Mucosa of rectum (tissue), 2 donors: ENCODE measurements around the gene ATL1.
A peak's percentile ranks its signal among the peaks of the same experiment; 100 is the strongest.

ENCODE experiments used
- H3K27ac ChIP-seq, 2 donors: one replicate each; pipeline ENCODE4 v1.7.0; 2013; ENCODE audit warnings: inconsistent platforms in 2 of 2, low read depth in 2 of 2, low read length in 2 of 2
- H3K27me3 ChIP-seq, 2 donors: one replicate each; pipeline ENCODE4 v1.7.0; 2013; ENCODE audit warnings: low read length in 2 of 2; ENCODE audit not compliant: control insufficient read depth in 2 of 2, insufficient read depth in 2 of 2
- H3K36me3 ChIP-seq, 2 donors: one replicate each; pipeline ENCODE4 v1.7.0; 2013; ENCODE audit warnings: low read length in 2 of 2; ENCODE audit not compliant: control insufficient read depth in 2 of 2, insufficient read depth in 2 of 2
- H3K4me1 ChIP-seq, 2 donors: one replicate each; pipeline ENCODE4 v1.7.0; 2013; ENCODE audit warnings: low read length in 2 of 2, mild to moderate bottlenecking in 1 of 2; ENCODE audit not compliant: control insufficient read depth in 2 of 2, insufficient read depth in 2 of 2
- H3K4me3 ChIP-seq, 2 donors: one replicate each; pipeline ENCODE4 v1.7.0; 2013; ENCODE audit warnings: low read length in 2 of 2
- H3K9ac ChIP-seq, 2 donors: one replicate each; pipeline ENCODE4 v1.7.0; 2013; ENCODE audit warnings: low read length in 2 of 2, low read depth in 1 of 2, mild to moderate bottlenecking in 1 of 2
- H3K9me3 ChIP-seq, 2 donors: one replicate each; pipeline ENCODE4 v1.7.0; 2013; ENCODE audit warnings: low read length in 2 of 2; ENCODE audit not compliant: control insufficient read depth in 2 of 2
- donor health status: healthy.
- donor health status: Normal muscosa, but diverticular disease.

ATL1 gene

DNA sequence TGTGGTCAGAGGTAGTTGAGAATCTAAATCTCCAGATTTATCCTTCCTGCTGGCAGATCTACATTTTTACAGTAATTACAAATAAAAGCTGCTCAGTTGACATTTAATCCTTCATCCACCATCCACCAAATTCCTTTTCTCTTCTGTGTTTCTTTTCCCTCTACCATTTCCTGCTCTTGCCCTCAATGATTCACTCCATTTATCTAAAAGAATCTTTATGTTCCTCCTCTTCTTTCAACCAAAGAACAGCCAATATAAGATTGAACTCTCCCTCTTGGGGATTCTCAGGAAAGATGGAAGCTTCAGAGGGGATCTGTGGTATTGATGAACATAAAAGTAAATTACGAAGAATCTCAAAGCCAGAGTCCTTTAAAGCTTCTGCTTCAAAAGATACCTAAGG, 31.9 kb upstream of the ATL1 start:
- Histone ChIP-seq H3K4me3 (no peak overlapping the region), H3K27ac (no peak overlapping the region), H3K27me3 (no peaks in the 10 kb centered on the region), H3K9ac (no peak overlapping the region), H3K36me3 (no peaks in the 10 kb centered on the region), H3K9me3 (no peaks in the 10 kb centered on the region), H3K4me1 (peaks cover 9 to 16% of the 10 kb centered on the region in 2 donors)

DNA sequence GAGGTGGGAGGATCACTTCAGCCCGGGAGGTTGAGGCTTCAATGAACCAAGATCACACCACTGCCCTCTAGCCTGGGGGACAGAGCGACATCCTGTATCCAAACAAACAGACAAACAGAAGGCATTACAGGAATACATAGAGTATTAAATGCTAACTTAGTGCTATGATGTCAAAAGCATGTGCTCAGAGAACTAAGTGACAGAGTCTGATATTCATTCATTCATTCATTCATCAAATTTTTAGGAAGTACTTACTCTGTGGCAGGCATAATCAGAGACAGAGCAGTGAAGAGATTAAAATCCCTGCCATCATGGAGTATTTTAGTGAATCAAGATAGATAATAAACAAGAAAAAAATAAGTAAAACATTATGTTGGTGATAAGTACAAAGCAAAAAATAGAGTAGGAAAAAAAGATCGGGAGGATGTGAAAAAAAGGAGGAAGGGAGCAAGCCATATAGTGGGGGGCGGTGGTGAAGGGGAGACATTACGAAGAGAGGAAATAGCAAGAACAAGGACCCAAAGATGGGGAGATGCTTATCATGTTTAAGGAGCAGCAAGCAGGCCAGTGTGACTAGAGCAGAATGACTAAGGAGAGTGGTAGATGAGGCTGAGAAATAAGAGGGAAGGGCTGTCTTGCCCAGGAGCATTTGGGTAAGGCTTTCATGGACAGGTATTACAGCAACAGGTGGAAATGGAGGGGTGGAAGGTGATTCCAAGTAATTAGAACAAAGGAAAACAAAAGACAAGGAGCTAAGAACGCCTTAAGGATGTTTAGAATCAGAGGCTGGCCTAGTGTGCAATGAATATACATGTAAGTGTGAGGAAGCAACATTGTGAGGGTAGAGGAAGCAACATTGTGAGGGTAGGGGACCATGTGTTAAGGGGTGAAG, 30.4 kb upstream of the ATL1 start:
- Histone ChIP-seq H3K9ac (peak overlapping the region in 1 of 2 donors; percentile 19), H3K36me3 (no peaks in the 10 kb centered on the region), H3K4me3 (peak overlapping the region in 1 of 2 donors; percentile 26), H3K4me1 (peaks cover 9 to 22% of the 10 kb centered on the region in 2 donors), H3K9me3 (no peaks in the 10 kb centered on the region), H3K27ac (no peak overlapping the region), H3K27me3 (no peaks in the 10 kb centered on the region)

DNA sequence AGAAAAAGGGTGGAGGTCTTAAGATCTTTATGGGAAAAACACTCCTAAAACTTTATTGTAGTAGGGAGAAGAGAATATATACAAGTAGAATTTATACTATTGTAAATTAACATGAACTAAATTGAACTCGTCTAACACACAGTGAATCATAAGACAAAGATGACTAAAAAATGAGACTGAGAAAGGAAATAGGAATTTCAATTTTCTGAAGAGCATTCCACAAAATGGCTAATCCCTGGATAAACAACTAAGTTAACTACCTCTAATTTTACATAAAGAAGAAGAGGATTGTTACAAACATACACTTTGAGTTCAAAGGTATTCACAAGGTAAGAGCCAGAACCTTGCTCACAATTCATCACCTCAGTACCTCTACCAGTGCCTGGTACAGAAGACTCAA, 29.6 kb upstream of the ATL1 start:
- peaks cover 9 to 22% of the 10 kb centered on the region in 2 donors for H3K4me1 ChIP-seq
- no peaks in the 10 kb centered on the region for H3K36me3 ChIP-seq
- no peak overlapping the region for H3K27ac ChIP-seq
- no peaks in the 10 kb centered on the region for H3K9me3 ChIP-seq
- peak overlapping the region in 1 of 2 donors; percentile 88 for H3K4me3 ChIP-seq
- no peaks in the 10 kb centered on the region for H3K27me3 ChIP-seq
- no peak overlapping the region for H3K9ac ChIP-seq

DNA sequence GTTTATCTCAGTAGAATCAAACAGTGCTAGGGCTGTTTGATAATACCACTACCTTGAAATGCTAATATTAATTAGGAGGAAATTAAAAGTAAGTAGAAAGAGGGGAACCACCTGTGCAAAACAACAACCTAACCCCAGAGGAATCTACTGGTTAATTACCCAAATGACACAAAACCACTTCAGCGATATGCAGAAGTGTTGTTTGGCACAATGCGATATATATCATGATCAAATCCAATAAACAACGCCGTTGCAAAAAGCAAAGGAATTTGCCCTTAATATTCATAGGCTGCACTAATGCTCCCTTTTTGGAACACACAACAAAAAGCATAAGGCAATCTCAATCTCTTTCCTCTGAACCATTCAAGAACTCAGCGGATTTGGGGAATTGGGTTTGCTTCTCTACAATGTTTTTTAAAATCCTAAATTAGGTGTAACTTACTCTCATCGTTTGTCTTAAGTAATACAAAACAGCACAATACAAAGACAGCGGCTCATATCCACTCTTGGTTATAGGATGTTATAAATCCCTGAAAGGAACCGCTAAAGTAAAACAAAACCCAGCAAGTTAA, 29.1 kb upstream of the ATL1 start:
- Histone ChIP-seq H3K4me3 (peak overlapping the region; percentile 85 to 88), H3K27me3 (no peaks in the 10 kb centered on the region), H3K4me1 (peaks cover 9 to 22% of the 10 kb centered on the region in 2 donors), H3K27ac (peak overlapping the region in 1 of 2 donors; percentile 3), H3K9me3 (no peaks in the 10 kb centered on the region), H3K9ac (peak overlapping the region in 1 of 2 donors; percentile 91), H3K36me3 (no peaks in the 10 kb centered on the region)

DNA sequence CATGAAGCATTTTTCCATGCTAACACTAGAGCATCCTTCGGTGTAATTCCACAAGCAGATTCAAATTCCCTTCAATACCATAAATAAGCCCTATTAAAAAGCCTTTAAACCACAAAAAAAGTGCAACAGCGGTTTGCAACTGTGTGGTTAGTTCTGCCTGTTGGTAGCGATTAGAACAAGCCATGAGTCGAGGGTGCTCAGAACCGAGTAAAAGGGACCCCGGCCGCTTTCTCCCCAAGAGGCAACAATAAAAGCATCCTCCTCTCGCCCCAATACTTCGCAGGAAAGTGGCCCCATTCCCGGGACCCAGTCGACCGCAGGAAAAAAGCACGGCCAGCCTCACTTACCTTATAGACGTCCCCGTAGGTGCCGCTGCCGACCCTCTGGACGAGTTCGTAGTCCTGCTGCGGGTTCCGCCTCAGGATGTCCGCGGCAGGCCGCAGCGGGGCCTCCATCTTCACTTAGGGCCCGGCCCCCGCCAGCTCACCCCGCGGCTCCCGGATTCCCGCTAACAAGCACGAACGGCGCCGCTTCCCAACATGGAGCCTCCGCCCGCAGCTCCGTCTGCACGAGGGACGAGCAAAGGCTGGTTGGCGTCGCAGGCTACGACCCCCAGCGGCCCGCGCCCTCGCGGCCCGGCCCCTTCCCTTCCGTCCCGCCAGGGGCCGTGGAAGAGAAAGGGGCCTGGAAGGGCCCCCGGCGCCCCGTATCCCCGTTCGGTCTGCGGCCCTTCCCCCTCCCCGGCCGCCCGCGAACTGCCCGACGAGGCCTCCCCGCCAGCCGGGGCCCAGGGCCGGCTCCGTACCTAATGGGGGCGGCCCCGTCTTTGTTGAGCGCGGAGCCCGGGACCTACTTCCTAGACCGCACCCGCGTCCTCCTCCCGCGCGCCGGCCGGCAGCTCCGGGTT, 28.1 kb upstream of the ATL1 start:
- H3K36me3 ChIP-seq, result no peaks in the 10 kb centered on the region
- peak overlapping the region; percentile 91 to 93 for H3K27ac ChIP-seq
- H3K27me3 ChIP-seq, result no peaks in the 10 kb centered on the region
- no peaks in the 10 kb centered on the region for H3K9me3 ChIP-seq
- peak overlapping the region; percentile 80 to 91 for H3K9ac ChIP-seq
- peak overlapping the region; percentile 85 to 88 for H3K4me3 ChIP-seq
- H3K4me1 ChIP-seq, result peaks cover 9 to 22% of the 10 kb centered on the region in 2 donors

DNA sequence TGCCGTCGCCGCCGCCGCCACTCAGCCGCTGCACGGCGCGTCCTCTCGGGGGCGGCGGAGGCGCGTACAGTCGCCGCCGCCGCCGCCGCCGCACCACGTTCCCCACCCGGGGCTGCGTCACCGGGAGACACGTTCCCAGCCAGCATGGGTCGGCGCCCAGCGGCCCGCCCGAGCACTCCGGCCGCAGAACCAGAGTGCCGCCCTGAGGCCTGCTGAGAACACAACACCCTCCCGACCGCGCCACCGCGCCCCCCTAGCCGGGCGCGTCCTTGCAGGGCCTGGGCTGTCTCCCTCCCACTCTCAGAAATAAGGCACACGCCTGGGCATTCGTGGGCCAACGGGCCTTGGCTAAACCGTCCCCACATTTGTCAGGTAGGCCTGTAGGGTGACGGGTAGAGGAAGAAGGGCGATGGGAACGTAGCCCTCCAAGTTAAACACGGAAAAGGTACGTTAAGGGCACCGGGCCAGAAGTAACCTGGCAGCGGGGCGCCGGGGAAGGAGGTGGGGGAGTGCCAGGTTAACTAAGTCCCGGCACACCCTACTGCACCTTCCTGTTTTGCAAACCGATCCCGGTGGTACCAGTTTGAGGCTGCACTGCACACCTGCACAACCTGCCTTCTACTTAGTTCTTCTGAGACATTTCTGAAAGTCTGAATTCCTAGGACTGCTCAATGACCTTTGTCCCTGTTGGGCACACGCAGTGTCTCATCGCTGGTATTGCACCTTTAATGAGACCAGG, 27.3 kb upstream of the ATL1 start, which contains the start of gene MAP4K5:
Gene MAP4K5 (minus strand): TSS at position 68 of the 739 bp plus-strand sequence. CDS start 520 bp downstream, outside the sequence.
- peak within 1 kb of the TSS; percentile 85 to 88 for H3K4me3 ChIP-seq
- peaks cover 9 to 22% of the 10 kb centered on the region in 2 donors for H3K4me1 ChIP-seq
- no peaks in the 10 kb centered on the region for H3K9me3 ChIP-seq
- H3K9ac ChIP-seq, result peak within 1 kb of the TSS; percentile 80 to 91
- H3K27ac ChIP-seq, result peak within 1 kb of the TSS; percentile 91 to 93
- no peaks in the 10 kb centered on the region for H3K36me3 ChIP-seq
- H3K27me3 ChIP-seq, result no peaks in the 10 kb centered on the region

DNA sequence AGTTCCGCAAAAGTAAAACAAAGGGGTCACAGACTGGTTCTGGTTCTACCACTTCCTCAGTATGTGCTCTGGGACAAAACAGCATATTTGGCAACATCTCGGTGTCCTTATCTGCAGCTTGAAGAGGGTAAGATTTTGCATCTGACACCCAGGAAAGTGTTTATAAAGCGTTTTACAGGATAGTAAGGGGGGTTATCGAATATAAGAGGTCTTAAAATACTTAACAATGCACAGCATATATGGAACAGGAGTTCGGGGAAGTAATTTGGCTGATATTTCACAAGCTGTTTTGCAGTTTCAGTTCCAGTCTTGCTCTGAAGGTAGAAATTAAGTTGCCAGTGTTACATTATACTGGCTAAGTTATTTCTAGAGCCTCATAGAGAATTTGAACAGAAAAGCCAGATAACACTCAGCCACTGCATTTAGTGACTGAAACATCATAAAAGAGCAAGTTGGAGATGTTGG, 26.7 kb upstream of the ATL1 start:
- Histone ChIP-seq H3K9ac (peak overlapping the region; percentile 80 to 91), H3K4me1 (peaks cover 9 to 22% of the 10 kb centered on the region in 2 donors), H3K27me3 (no peaks in the 10 kb centered on the region), H3K36me3 (no peaks in the 10 kb centered on the region), H3K27ac (peak overlapping the region; percentile 91 to 93), H3K4me3 (peak overlapping the region; percentile 85 to 88), H3K9me3 (no peaks in the 10 kb centered on the region)

DNA sequence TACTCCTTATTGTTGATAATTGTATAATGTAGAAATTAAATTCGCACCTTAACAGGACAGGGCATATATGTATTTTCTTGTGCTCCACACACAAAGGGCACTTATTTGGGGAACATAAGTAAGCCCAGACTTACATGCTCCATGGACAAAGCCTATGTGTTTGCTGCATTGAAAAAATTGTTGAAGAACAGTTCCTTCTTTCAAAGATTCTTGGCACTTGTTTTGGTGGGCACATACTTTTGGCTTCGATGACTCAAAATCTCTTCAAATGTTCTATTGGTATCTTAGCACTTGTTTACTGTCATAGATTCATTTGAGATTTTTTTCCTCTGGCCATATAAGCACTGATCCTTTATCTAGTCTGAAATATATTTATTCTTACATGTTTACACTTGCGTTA, 26.1 kb upstream of the ATL1 start:
- H3K4me3 ChIP-seq, result peak overlapping the region; percentile 85 to 88
- no peaks in the 10 kb centered on the region for H3K27me3 ChIP-seq
- no peaks in the 10 kb centered on the region for H3K9me3 ChIP-seq
- no peaks in the 10 kb centered on the region for H3K36me3 ChIP-seq
- peak overlapping the region; percentile 91 to 93 for H3K27ac ChIP-seq
- H3K4me1 ChIP-seq, result peaks cover 9 to 22% of the 10 kb centered on the region in 2 donors
- peak overlapping the region in 1 of 2 donors; percentile 91 for H3K9ac ChIP-seq

DNA sequence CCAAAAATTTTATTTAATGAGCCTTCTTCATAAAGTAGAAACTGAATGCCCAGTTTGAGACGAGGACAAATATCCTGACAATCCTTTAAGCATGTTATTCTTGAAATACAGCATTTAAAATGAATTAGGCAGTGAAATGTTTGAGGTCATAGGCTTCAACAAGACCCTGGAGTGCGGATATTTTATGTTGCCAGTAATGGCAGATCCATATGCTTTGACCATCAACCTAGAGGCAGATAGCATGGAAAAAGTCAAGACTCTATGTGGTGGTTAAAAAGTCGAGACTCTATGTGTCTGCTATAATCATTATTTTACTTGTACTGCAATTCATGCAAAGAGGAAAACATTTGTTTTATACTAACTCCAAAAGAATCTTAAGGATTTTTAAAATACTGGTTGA, 25.5 kb upstream of the ATL1 start:
- H3K4me3 ChIP-seq, result no peak overlapping the region
- peaks cover 6 to 18% of the 10 kb centered on the region in 2 donors for H3K4me1 ChIP-seq
- H3K36me3 ChIP-seq, result no peaks in the 10 kb centered on the region
- H3K9me3 ChIP-seq, result no peaks in the 10 kb centered on the region
- no peak overlapping the region for H3K9ac ChIP-seq
- no peaks in the 10 kb centered on the region for H3K27me3 ChIP-seq
- H3K27ac ChIP-seq, result no peak overlapping the region
